Spleen (tissue), 11 donors: ENCODE measurements around the gene MED13L. TPM values are rescaled to one million over a fixed set of nuclear protein-coding genes. Genes with fewer than 3 reads are reported as not detected.

ENCODE experiments used
- DNase-seq: peaks from one replicate; pipeline ENCODE4 v3.0.0-alpha.2; 2020
- H3K27ac ChIP-seq, 8 donors: fragments of 200-600 bp; sonication (generic) in 7 of 8; 1 replicate in 4 of 8; 2 replicates in 4 of 8; pipeline versions ENCODE4 v1.5.0 to v1.8.0; 2016 to 2021; ENCODE audit warnings: inconsistent platforms in 4 of 8, mild to moderate bottlenecking in 4 of 8, moderate library complexity in 1 of 8
- H3K27me3 ChIP-seq, 7 donors: fragments of 200-600 bp; sonication (generic) in 6 of 7; replicated peaks in 1 of 7; 1 replicate in 4 of 7; 2 replicates in 3 of 7; pipeline versions ENCODE4 v1.5.0 to v1.8.0; 2016 to 2021; ENCODE audit warnings: inconsistent platforms in 3 of 7, mild to moderate bottlenecking in 1 of 7
- H3K36me3 ChIP-seq, 6 donors: fragments of 200-600 bp; sonication (generic) in 5 of 6; 1 replicate in 4 of 6; 2 replicates in 2 of 6; pipeline versions ENCODE4 v1.5.0 to v1.8.0; 2016 to 2021; ENCODE audit warnings: inconsistent platforms in 2 of 6
- H3K4me1 ChIP-seq, 6 donors: fragments of 200-600 bp; sonication (generic) in 5 of 6; 1 replicate in 3 of 6; 2 replicates in 3 of 6; pipeline versions ENCODE4 v1.5.0 to v1.8.0; 2016 to 2021; ENCODE audit warnings: inconsistent platforms in 3 of 6
- H3K4me3 ChIP-seq, 8 donors: fragments of 200-600 bp; sonication (generic) in 7 of 8; 1 replicate in 4 of 8; 2 replicates in 4 of 8; pipeline versions ENCODE4 v1.5.0 to v1.8.0; 2016 to 2021; ENCODE audit warnings: inconsistent platforms in 4 of 8, mild to moderate bottlenecking in 4 of 8, moderate library complexity in 2 of 8
- H3K9me3 ChIP-seq, 8 donors: fragments of 200-600 bp; sonication (generic) in 7 of 8; 1 replicate in 4 of 8; 2 replicates in 4 of 8; pipeline versions ENCODE4 v1.5.0 to v1.8.0; 2016 to 2021; ENCODE audit warnings: inconsistent platforms in 4 of 8
- CTCF ChIP-seq, 11 experiments: fragments of 200-600 bp in 7 of 11; fragments of 450-650 bp in 4 of 11; sonication (generic) in 4 of 11; IDR thresholded peaks in 8 of 11; conservative IDR thresholded peaks in 3 of 11; 1 replicate in 7 of 11; 2 replicates in 4 of 11; pipeline versions ENCODE4 v1.4.0 to v1.8.0; 2016 to 2021; ENCODE audit warnings: antibody characterized with exemption in 11 of 11, inconsistent platforms in 4 of 11, mild to moderate bottlenecking in 1 of 11
- POLR2A ChIP-seq, 3 donors: fragments of 450-650 bp; IDR thresholded peaks; one replicate each; pipeline ENCODE4 v1.5.1; 2017; ENCODE audit warnings: antibody characterized with exemption in 3 of 3, mild to moderate bottlenecking in 1 of 3
- POLR2AphosphoS5 ChIP-seq, 3 donors: sonication (generic); formaldehyde crosslinking; IDR thresholded peaks; one replicate each; pipeline ENCODE4 v1.5.1; 2017; ENCODE audit warnings: antibody characterized with exemption in 3 of 3
- WGBS, 5 donors: extraction: QIAGEN DNeasy Blood & Tissue Kit in 3 of 5; methylation state at CpG; one replicate each; pipeline versions ENCODE4 v1.1.5 to v1.1.7; 2013 to 2018; 5-methylcytosine and 5-hydroxymethylcytosine counted together
- intact Hi-C: fragments of 100-400 bp; cut with DNase I; formaldehyde crosslinking; loops from one replicate; pipeline ENCODE4 v1.15.0; 2023; ENCODE audit warnings: low total_unique reads
- polyA plus RNA-seq, 3 donors: library from polyadenylated mRNA; stranded (reverse); fragments of 200-250 nt; gene quantifications; one replicate each; pipeline ENCODE4 v1.2.1, GENCODE V29; 2013
- total RNA-seq, 7 donors: library from RNA; depleted of rRNA in 3 of 7; stranded (reverse); fragments of >200 nt in 3 of 7; fragmentation: NEBNext Ultra II Directional in 4 of 7; extraction: Animal tissue kit (Norgen Biotek cat#: 25700) in 4 of 7; gene quantifications; one replicate each; pipeline versions ENCODE4 v1.1.0 to v1.2.1, GENCODE V29; 2016 to 2021
- donor health status: healthy with polysubstance abuse.
- donor health status: DM: no; HTN: no; CAD: no; lungs with moderate emphysema.
- donor health status: DM: no; HTN: no; CAD: no.
- donor health status: Bipolar disorder and iron deficiency.
- donor health status: healthy.
- donor health status: DM: no; HTN: no; CAD: no.
- donor health status: DM: yes; HTN: yes; CAD: no.

MED13L gene
- total and polyA plus RNA-seq, 10 donors, result 13.4 to 255 (median 185) TPM

GRCh38 chr12:116317986-116318575, 40.6 kb upstream of the MED13L start:
- 85 to 95% (median 88%) methylated on average over 23 of the region's 23 CpGs for WGBS, 5 donors
- Histone ChIP-seq H3K36me3 (no peaks in the 10 kb centered on the region), H3K27ac (no peak overlapping the region), H3K4me3 (no peak overlapping the region), H3K4me1 (peaks cover 6 to 40% (median 14%) of the 10 kb centered on the region in 6 donors), H3K9me3 (no peaks in the 10 kb centered on the region), H3K27me3 (no peaks in the 10 kb centered on the region)
- DNase-seq, result no peak
- intact Hi-C loops, result no loop called here
- TF ChIP-seq POLR2AphosphoS5 (IDR thresholded peaks at IDR 0.05), result no peak
- TF ChIP-seq CTCF (IDR thresholded peaks at IDR 0.05 in 8 of 11, conservative IDR thresholded peaks at IDR 0.05 in 3 of 11), result no peak
- TF ChIP-seq POLR2A (IDR thresholded peaks at IDR 0.05), result no peak

GRCh38 chr12:116317139-116317538, 39.6 kb upstream of the MED13L start:
- no peak for TF ChIP-seq CTCF (IDR thresholded peaks at IDR 0.05 in 8 of 11, conservative IDR thresholded peaks at IDR 0.05 in 3 of 11)
- no peak for TF ChIP-seq POLR2AphosphoS5 (IDR thresholded peaks at IDR 0.05)
- TF ChIP-seq POLR2A (IDR thresholded peaks at IDR 0.05), result no peak
- H3K27ac ChIP-seq, result no peak overlapping the region
- DNase-seq, result no peak
- no peaks in the 10 kb centered on the region for H3K27me3 ChIP-seq
- peaks cover 6 to 37% (median 14%) of the 10 kb centered on the region in 6 donors for H3K4me1 ChIP-seq
- no peaks in the 10 kb centered on the region for H3K9me3 ChIP-seq
- 86 to 96% (median 92%) methylated on average over 4 of the region's 4 CpGs for WGBS, 5 donors
- H3K36me3 ChIP-seq, result no peaks in the 10 kb centered on the region
- no peak overlapping the region for H3K4me3 ChIP-seq
- intact Hi-C loops, result no loop called here

- no peaks in the 10 kb centered on the region for H3K27me3 ChIP-seq
- H3K27ac ChIP-seq, result no peak overlapping the region
- TF ChIP-seq POLR2AphosphoS5 (IDR thresholded peaks at IDR 0.05), result no peak
- TF ChIP-seq CTCF (IDR thresholded peaks at IDR 0.05 in 8 of 11, conservative IDR thresholded peaks at IDR 0.05 in 3 of 11), result no peak
- TF ChIP-seq POLR2A (IDR thresholded peaks at IDR 0.05), result no peak
- 46 to 66% (median 52%) methylated on average over 7 of the region's 7 CpGs for WGBS, 5 donors
- no peaks in the 10 kb centered on the region for H3K36me3 ChIP-seq
- DNase-seq, result no peak
- intact Hi-C loops, result no loop called here
- peaks cover 4 to 23% (median 6%) of the 10 kb centered on the region in 6 donors for H3K4me1 ChIP-seq
- no peak overlapping the region for H3K4me3 ChIP-seq
- H3K9me3 ChIP-seq, result peaks cover 0 to 9% (median 8%) of the 10 kb centered on the region in 8 donors
Observed at GRCh38 chr12:116314477-116314876, 37.0 kb upstream of the MED13L start.

- intact Hi-C loops, result no loop called here
- DNase-seq, result no peak
- TF ChIP-seq POLR2A (IDR thresholded peaks at IDR 0.05), result no peak
- TF ChIP-seq POLR2AphosphoS5 (IDR thresholded peaks at IDR 0.05), result no peak
- WGBS, 5 donors, result 83 to 92% (median 89%) methylated on average over 19 of the region's 19 CpGs
- H3K36me3 ChIP-seq, result no peaks in the 10 kb centered on the region
- no peaks in the 10 kb centered on the region for H3K27me3 ChIP-seq
- H3K4me1 ChIP-seq, result peaks cover 0 to 12% (median 0%) of the 10 kb centered on the region in 6 donors
- H3K9me3 ChIP-seq, result peaks cover 0 to 16% (median 13%) of the 10 kb centered on the region in 8 donors
- no peak overlapping the region for H3K27ac ChIP-seq
- H3K4me3 ChIP-seq, result no peak overlapping the region
Observed at GRCh38 chr12:116313194-116313927, 35.9 kb upstream of the MED13L start.
